Measurements from ENCODE around the gene ABCC8.

GRCh38 chr11:17389211-17389956 lies 87.3 kb downstream of the ABCC8 start:
- TF ChIP-seq CTCF (conservative IDR thresholded peaks at IDR 0.05 in 1 of 2, IDR thresholded peaks at IDR 0.05 in 1 of 2; ENCODE audit: extremely low read depth in 1 of 2, insufficient read depth in 1 of 2, low read depth in 1 of 2, low read length in 2 of 2) (peak; percentile 30 to 57), EZH2 (IDR thresholded peaks at IDR 0.05; ENCODE audit: borderline replicate concordance, low read length) (no peak)

All from mammary epithelial cell (primary cell).